Endothelial cell of umbilical vein (primary cell): Measurements from ENCODE around the gene TRAF1. TPM values are rescaled to one million over a fixed set of nuclear protein-coding genes. Genes with fewer than 3 reads are reported as not detected.

Experiments used
- BruUV-seq: library from RNA; stranded (reverse); fragments of 400-500 nt; replicated peaks from 2 replicates; lab custom pipeline; 2021; lab: Mats Ljungman, UMichigan
- CTCF ChIA-PET: fragments of 300-600, 350-600 bp; sonication (Branson Sonifier 250); formaldehyde crosslinking; loops from one replicate; lab custom pipeline; 2021; ENCODE audit warnings: antibody characterized with exemption, inconsistent platforms; lab: Charles Lee
- POLR2A ChIA-PET: fragments of 300-600, 350-600 bp; sonication (Branson Sonifier 250); formaldehyde crosslinking; loops from one replicate; lab custom pipeline; 2021; ENCODE audit warnings: antibody characterized with exemption, inconsistent platforms; lab: Charles Lee
- DNase-seq: peaks from one replicate; pipeline ENCODE4 v3.0.0-alpha.2; 2011; ENCODE audit warnings: low read depth, low spot score
- FAIRE-seq: peaks from 2 replicates; lab custom pipeline; 2011; peaks lifted over from hg19 to GRCh38; lab: Jason Lieb, UNC
- H2AFZ ChIP-seq: 2 replicates; pipeline ENCODE4 v1.6.0; 2012; ENCODE audit warnings: low read depth, low read length, control low read depth, inconsistent platforms
- H3K27ac ChIP-seq: 2 replicates; pipeline ENCODE4 v1.5.1; 2011; ENCODE audit warnings: low read depth, mild to moderate bottlenecking, control low read depth, low read length, moderate library complexity; ENCODE audit not compliant: insufficient read depth
- H3K27me3 ChIP-seq, 2 experiments: 2 replicates each; pipeline versions ENCODE4 v1.6.0 to v1.6.1; 2011; ENCODE audit warnings: low read length in 2 of 2, mixed read lengths in 1 of 2; ENCODE audit not compliant: control insufficient read depth in 2 of 2, insufficient read depth in 2 of 2
- H3K36me3 ChIP-seq, 2 experiments: 2 replicates in 1 of 2; 3 replicates in 1 of 2; pipeline ENCODE4 v1.5.1; 2011; ENCODE audit warnings: low read length in 2 of 2, mild to moderate bottlenecking in 1 of 2, moderate library complexity in 1 of 2; ENCODE audit not compliant: control insufficient read depth in 2 of 2, insufficient read depth in 2 of 2; ENCODE audit errors: extremely low read depth in 1 of 2
- H3K4me1 ChIP-seq: 3 replicates; pipeline ENCODE4 v1.5.1; 2011; ENCODE audit warnings: mild to moderate bottlenecking, low read length; ENCODE audit not compliant: control insufficient read depth, insufficient read depth; ENCODE audit errors: extremely low read depth
- H3K4me2 ChIP-seq: 2 replicates; pipeline ENCODE4 v1.6.1; 2011; ENCODE audit warnings: low read length, control low read depth, mixed read lengths; ENCODE audit not compliant: insufficient read depth
- H3K4me3 ChIP-seq, 3 experiments: fragments of 200-600 bp in 1 of 3; sonication (generic), shearing (Covaris generic) in 1 of 3; replicated peaks in 1 of 3; 2 replicates each; pipeline ENCODE4 v1.5.1; 2011 to 2016; ENCODE audit warnings: control low read depth in 3 of 3, low read length in 3 of 3, mild to moderate bottlenecking in 2 of 3, inconsistent platforms in 1 of 3, low read depth in 1 of 3, moderate library complexity in 1 of 3; ENCODE audit not compliant: insufficient read depth in 1 of 3
- H3K79me2 ChIP-seq: 2 replicates; pipeline ENCODE4 v1.6.0; 2012; ENCODE audit warnings: low read length, inconsistent platforms; ENCODE audit not compliant: control insufficient read depth, insufficient read depth
- H3K9ac ChIP-seq: replicated peaks from 2 replicates; pipeline ENCODE3; 2011; ENCODE audit warnings: low read length, control low read depth; ENCODE audit not compliant: insufficient read depth; ENCODE audit errors: extremely low read depth
- H3K9me1 ChIP-seq: replicated peaks from 3 replicates; pipeline ENCODE4 v1.6.0; 2011; ENCODE audit warnings: mild to moderate bottlenecking, low read length; ENCODE audit not compliant: control insufficient read depth, insufficient read depth; ENCODE audit errors: extremely low read depth
- H3K9me3 ChIP-seq: replicated peaks from 2 replicates; pipeline ENCODE4 v1.5.1; 2012; ENCODE audit warnings: low read length, inconsistent platforms; ENCODE audit not compliant: control insufficient read depth, insufficient read depth
- H4K20me1 ChIP-seq: replicated peaks from 2 replicates; pipeline ENCODE3; 2011; ENCODE audit warnings: mild to moderate bottlenecking, low read length; ENCODE audit not compliant: control insufficient read depth, insufficient read depth; ENCODE audit errors: extremely low read depth
- EZH2 ChIP-seq: IDR thresholded peaks from 2 replicates; pipeline ENCODE4 v1.6.1; 2012; ENCODE audit warnings: borderline replicate concordance, low read depth, mild to moderate bottlenecking, moderate library complexity, low read length, inconsistent platforms; ENCODE audit not compliant: severe bottlenecking
- FOS ChIP-seq: IDR thresholded peaks from 2 replicates; pipeline ENCODE4 v1.6.1; 2011; ENCODE audit warnings: mild to moderate bottlenecking, low read length, moderate library complexity, borderline replicate concordance; ENCODE audit not compliant: insufficient read depth
- GATA2 ChIP-seq: IDR thresholded peaks from 2 replicates; pipeline ENCODE4 v1.7.0; 2011; ENCODE audit warnings: low read depth, mild to moderate bottlenecking, moderate library complexity, mixed read lengths, low read length; ENCODE audit not compliant: insufficient read length, insufficient read depth
- JUN ChIP-seq: IDR thresholded peaks from 2 replicates; pipeline ENCODE4 v1.6.1; 2011; ENCODE audit warnings: borderline replicate concordance, low read depth; ENCODE audit not compliant: insufficient read length, insufficient read depth
- MYC ChIP-seq: IDR thresholded peaks from one replicate; pipeline ENCODE4 v1.6.1; 2011; ENCODE audit warnings: mild to moderate bottlenecking, low read depth, low read length
- POLR2A ChIP-seq: IDR thresholded peaks from 2 replicates; pipeline ENCODE4 v1.6.1; 2012; ENCODE audit warnings: low read depth, mild to moderate bottlenecking, control low read depth, low read length
- POLR2AphosphoS5 ChIP-seq: IDR thresholded peaks from 2 replicates; pipeline ENCODE4 v1.6.1; 2012; ENCODE audit warnings: low read depth, mild to moderate bottlenecking, control low read depth, low read length, moderate library complexity; ENCODE audit not compliant: insufficient read depth
- dilution Hi-C: fragments of 300-500 bp; cut with MboI; formaldehyde crosslinking; loops from one replicate; pipeline ENCODE4 v1.15.0; 2019; ENCODE audit warnings: low sequenced_read_pairs; ENCODE audit not compliant: extremely low pct_ligation_motif_present
- intact Hi-C: fragments of 100-400 bp; cut with micrococcal nuclease; formaldehyde crosslinking; loops from one replicate; pipeline ENCODE4 v1.10.0; 2022
- polyA plus RNA-seq, 4 experiments: library from polyadenylated mRNA; depleted of rRNA in 3 of 4; stranded (reverse) in 3 of 4; unstranded in 1 of 4; fragments of >200 nt; gene quantifications; 2 replicates each; pipeline versions ENCODE4 v1.2.1 to v1.2.3, GENCODE V29; 2011 to 2012; ENCODE audit warnings: missing spikeins in 1 of 4
- total RNA-seq: library from RNA; stranded (reverse); gene quantifications from 2 replicates; pipeline ENCODE4 v1.2.3, GENCODE V29; 2021
- TF ChIP-seq, protein P1 (sequence below): IDR thresholded peaks from 2 replicates; pipeline ENCODE4 v1.6.1; 2011; ENCODE audit not compliant: insufficient read depth, insufficient read length
- TF ChIP-seq, protein P2 (sequence below), 2 donors: IDR thresholded peaks; 1 replicate in 1 of 2; 2 replicates in 1 of 2; pipeline ENCODE4 v1.5.1; 2011; ENCODE audit warnings: low read length in 2 of 2, mild to moderate bottlenecking in 2 of 2, moderate library complexity in 2 of 2, control low read depth in 1 of 2, inconsistent platforms in 1 of 2, low read depth in 1 of 2; ENCODE audit not compliant: insufficient read depth in 1 of 2; ENCODE audit errors: extremely low read depth in 1 of 2

Gene TRAF1
- total and polyA plus RNA-seq, 2 donors (not counting 3 experiments of a cell fraction or from before 2014, with no cell fraction given) = 2.0 to 2.6 TPM

GRCh38 chr9:120875195-120875565, 51.4 kb downstream of the TRAF1 start:
- BruUV-seq = no TSS peak
- intact Hi-C loops (loop anchor here (5.0 kb wide), 1 partner anchor 107 kb away; no protein-coding TSS in a partner anchor), dilution Hi-C loops (no loop called here)
- DNase-seq (no peak), FAIRE-seq (peak; percentile 33)
- POLR2A ChIA-PET = no interaction called here
- Histone ChIP-seq H3K27me3 (no peaks in the 10 kb centered on the region), H3K4me2 (peak overlapping the region; percentile 36), H3K9me1 (no peaks in the 10 kb centered on the region), H3K27ac (no peak overlapping the region), H4K20me1 (no peaks in the 10 kb centered on the region), H3K4me3 (peak overlapping the region in 1 of 3 experiments; percentile 66), H3K9me3 (no peaks in the 10 kb centered on the region), H3K9ac (no peak overlapping the region), H2AFZ (no peak overlapping the region), H3K36me3 (peaks cover 6 to 10% of the 10 kb centered on the region in 2 experiments), H3K4me1 (peaks cover 27% of the 10 kb centered on the region), H3K79me2 (peaks cover 20% of the 10 kb centered on the region)
- TF ChIP-seq MYC (no peak), POLR2AphosphoS5 (no peak), FOS (no peak), GATA2 (no peak), EZH2 (no peak), JUN (no peak), POLR2A (no peak)
- TF ChIP-seq, protein P1, sequence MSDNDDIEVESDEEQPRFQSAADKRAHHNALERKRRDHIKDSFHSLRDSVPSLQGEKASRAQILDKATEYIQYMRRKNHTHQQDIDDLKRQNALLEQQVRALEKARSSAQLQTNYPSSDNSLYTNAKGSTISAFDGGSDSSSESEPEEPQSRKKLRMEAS = no peak
- TF ChIP-seq, protein P2, sequence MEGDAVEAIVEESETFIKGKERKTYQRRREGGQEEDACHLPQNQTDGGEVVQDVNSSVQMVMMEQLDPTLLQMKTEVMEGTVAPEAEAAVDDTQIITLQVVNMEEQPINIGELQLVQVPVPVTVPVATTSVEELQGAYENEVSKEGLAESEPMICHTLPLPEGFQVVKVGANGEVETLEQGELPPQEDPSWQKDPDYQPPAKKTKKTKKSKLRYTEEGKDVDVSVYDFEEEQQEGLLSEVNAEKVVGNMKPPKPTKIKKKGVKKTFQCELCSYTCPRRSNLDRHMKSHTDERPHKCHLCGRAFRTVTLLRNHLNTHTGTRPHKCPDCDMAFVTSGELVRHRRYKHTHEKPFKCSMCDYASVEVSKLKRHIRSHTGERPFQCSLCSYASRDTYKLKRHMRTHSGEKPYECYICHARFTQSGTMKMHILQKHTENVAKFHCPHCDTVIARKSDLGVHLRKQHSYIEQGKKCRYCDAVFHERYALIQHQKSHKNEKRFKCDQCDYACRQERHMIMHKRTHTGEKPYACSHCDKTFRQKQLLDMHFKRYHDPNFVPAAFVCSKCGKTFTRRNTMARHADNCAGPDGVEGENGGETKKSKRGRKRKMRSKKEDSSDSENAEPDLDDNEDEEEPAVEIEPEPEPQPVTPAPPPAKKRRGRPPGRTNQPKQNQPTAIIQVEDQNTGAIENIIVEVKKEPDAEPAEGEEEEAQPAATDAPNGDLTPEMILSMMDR (IDR thresholded peaks at IDR 0.05; ENCODE audit: extremely low read depth in 1 of 2, insufficient read depth in 1 of 2, low read depth in 1 of 2, low read length in 2 of 2) = no peak
- CTCF ChIA-PET = no interaction called here
